Astrocyte of the cerebellum (primary cell): ENCODE data around the gene RPH3AL.
"Not testable (repeated sequence)": the region's sequence is repeated elsewhere in the genome, so short reads cannot be mapped to it uniquely, and the experiment has no call there.

Experiments
- DNase-seq: peaks from one replicate; pipeline ENCODE4 v3.0.0-alpha.2; 2011; ENCODE audit warnings: low read depth
- H3K4me3 ChIP-seq: 2 replicates; pipeline ENCODE4 v1.5.1; 2011; ENCODE audit warnings: mild to moderate bottlenecking, low read depth, low read length, moderate library complexity
- CTCF ChIP-seq: IDR thresholded peaks from 2 replicates; pipeline ENCODE4 v1.5.1; 2012; ENCODE audit warnings: low read length, low read depth, moderate library complexity, mild to moderate bottlenecking; ENCODE audit errors: missing control alignments
- in situ Hi-C: cut with HindIII; loops from 2 replicates; pipeline ENCODE4 v1.10.0; 2017; ENCODE audit warnings: low sequenced_read_pairs

Gene RPH3AL

GRCh38 chr17:235831-236640, 116.6 kb downstream of the RPH3AL start:
- in situ Hi-C loops: no loop called here
- DNase-seq: no peak
- no peak overlapping the region for H3K4me3 ChIP-seq
- no peak for TF ChIP-seq CTCF

- in situ Hi-C loops: loop anchor here (5.0 kb wide), 1 partner anchor 32 kb away; no protein-coding TSS in a partner anchor
Measured at GRCh38 chr17:234994-235830, 117.4 kb downstream of the RPH3AL start.

GRCh38 chr17:234163-234993, 118.2 kb downstream of the RPH3AL start:
- not testable (repeated sequence) for H3K4me3 ChIP-seq, DNase-seq
- in situ Hi-C loops: loop anchor here (5.0 kb wide), 1 partner anchor 33 kb away; no protein-coding TSS in a partner anchor

More at GRCh38 chr17:234994-235830, 117.4 kb downstream of the RPH3AL start:
- DNase-seq, H3K4me3 ChIP-seq: not testable (repeated sequence)

- DNase-seq: no peak
- TF ChIP-seq CTCF: no peak
- H3K4me3 ChIP-seq: no peak overlapping the region
- in situ Hi-C loops: loop anchor here (5.0 kb wide), 1 partner anchor 34 kb away; no protein-coding TSS in a partner anchor
Measured at GRCh38 chr17:233473-233941, 119.1 kb downstream of the RPH3AL start.

- no peak for TF ChIP-seq CTCF
- no peak overlapping the region for H3K4me3 ChIP-seq
- in situ Hi-C loops: loop anchor here (5.0 kb wide), 1 partner anchor 35 kb away; no protein-coding TSS in a partner anchor
- no peak for DNase-seq
Measured at GRCh38 chr17:231966-232807, 120.4 kb downstream of the RPH3AL start.

GRCh38 chr17:231191-231965, 121.2 kb downstream of the RPH3AL start:
- no peak for TF ChIP-seq CTCF
- in situ Hi-C loops: loop anchor here (5.0 kb wide), 1 partner anchor 36 kb away; no protein-coding TSS in a partner anchor
- H3K4me3 ChIP-seq: no peak overlapping the region
- DNase-seq: no peak
